Skin epidermis (tissue), 12 donors: ENCODE data around the gene TEX19.

ENCODE experiments used
- H3K27ac ChIP-seq, 21 experiments: fragments of 200-600 bp; sonication (generic) in 11 of 21; one replicate each; pipeline ENCODE4 v1.5.0; 2020; ENCODE audit warnings: mild to moderate bottlenecking in 3 of 21, inconsistent platforms in 2 of 21, moderate library complexity in 2 of 21
- H3K4me3 ChIP-seq, 7 experiments: fragments of 200-600 bp; sonication (generic) in 2 of 7; one replicate each; pipeline ENCODE4 v1.5.0; 2020; ENCODE audit warnings: inconsistent platforms in 2 of 7, mild to moderate bottlenecking in 2 of 7, moderate library complexity in 1 of 7

Gene TEX19, protein sequence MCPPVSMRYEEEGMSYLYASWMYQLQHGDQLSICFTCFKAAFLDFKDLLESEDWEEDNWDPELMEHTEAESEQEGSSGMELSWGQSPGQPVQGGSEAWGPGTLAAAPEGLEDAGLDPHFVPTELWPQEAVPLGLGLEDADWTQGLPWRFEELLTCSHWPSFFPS

DNA sequence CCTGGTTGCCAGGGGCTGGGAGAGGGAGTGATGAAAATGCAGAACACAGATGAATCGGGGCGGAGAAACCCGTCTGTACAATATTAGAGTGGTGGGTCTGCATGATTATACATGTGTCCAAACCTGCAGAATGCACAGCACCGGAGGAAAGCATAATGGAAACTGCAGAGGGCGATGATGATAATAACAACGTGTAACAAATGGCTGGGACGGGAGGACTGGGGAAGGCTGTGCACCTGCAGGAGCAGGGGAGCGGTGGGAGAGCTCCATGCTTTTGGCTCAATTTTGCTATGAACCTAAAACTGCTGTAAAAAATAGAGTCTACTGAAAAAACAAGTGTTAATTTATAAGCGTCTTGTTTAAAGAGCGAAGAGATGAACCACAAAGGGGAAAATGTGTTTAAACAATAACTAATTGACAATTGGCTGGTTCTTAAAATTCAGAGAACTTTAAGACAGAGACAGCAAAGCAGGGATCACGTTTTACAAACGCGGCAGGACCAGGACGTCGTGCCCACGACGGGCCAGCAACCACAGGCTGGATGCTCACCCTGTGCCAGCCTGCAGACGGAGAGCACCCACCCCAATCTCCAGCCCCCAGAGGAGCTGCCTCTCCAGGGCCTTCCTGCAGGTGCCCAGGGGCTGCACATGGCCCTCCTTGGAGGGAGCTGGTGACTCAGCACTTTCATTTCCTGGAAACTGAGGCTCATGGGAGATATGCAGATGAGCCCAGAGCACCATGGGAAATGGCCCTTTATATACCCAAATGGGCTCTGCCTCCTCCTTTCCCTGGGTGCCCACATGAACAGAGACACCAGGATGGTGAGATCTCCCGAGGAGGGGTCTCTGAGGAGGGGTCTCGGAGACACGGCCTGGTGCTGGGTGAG is at the start of gene TEX19:
Gene TEX19, plus strand, starts transcription at position 783 of the 886 bp plus-strand sequence. CDS start 2,904 bp downstream, outside the sequence.
- Histone ChIP-seq H3K4me3 (no peak within 1 kb of the TSS), H3K27ac (no peak within 1 kb of the TSS)

DNA sequence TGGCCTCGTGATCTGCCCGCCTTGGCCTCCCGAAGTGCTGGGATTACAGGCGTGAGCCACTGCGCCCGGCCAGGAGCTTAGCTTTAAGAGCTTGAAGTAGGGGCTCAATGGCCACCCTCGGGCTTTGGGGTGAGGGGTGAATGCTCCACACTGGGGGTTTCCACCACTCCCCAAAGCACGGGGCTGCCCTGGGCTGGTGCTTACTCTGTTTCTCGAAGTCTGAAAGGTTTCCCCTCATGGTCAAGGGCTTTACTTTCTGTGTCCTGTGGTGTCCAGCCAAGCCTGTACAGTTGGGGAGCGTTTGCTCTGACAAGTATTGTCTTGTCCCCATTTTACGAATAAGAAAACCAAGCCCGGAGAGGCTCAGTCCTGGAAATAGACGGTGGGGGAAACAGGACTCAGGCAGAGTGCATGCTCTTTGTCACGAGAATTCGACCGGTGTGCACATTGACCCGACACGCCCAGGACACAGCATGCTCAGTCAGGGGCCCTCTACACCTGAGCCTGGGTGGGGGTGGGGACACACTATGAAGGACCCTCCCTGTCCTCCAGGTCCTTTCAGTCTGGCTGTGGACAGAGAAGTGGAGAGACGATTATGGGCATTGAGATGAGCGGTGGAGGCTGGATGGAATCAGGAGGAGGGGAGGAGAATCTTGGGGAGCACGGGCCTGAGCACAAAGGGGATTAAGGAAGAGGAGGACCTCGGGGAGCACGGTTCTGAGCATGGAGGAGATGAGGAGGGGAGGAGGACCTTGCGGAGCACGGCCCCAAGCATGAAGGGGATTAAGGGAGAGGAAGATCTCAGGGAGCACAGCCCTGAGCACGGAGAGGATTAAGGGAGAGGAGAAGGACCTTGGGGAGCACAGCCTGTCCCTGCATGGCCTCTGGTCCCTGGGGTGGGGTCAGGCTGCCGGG is 49.1 kb upstream of the TEX19 start:
- H3K27ac ChIP-seq = no peak overlapping the region

GRCh38 chr17:82310877-82311276 is 48.2 kb upstream of the TEX19 start:
- no peak overlapping the region for H3K27ac ChIP-seq

More for the DNA sequence above, 49.1 kb upstream of the TEX19 start:
- H3K4me3 ChIP-seq = no peak overlapping the region

DNA sequence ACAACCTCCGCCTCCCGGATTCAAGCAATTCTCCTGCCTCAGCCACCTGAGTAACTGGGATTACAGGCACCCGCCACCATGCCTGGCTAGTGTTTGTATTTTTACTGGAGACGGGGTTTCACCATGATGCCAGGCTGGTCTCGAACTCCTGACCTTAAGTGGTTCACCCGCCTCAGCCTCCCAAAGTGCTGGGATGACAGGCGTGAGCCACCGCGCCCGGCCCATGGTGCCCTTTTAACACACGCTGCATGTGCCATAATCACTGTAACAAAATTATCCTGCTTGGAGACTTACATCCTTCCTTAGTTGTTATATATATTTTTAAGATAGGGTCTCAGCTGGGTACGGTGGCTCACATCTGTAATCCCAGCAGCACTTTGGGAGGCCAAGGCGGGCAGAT is 47.1 kb upstream of the TEX19 start:
- no peak overlapping the region for H3K4me3 ChIP-seq
- no peak overlapping the region for H3K27ac ChIP-seq

More at GRCh38 chr17:82310877-82311276, 48.2 kb upstream of the TEX19 start:
- no peak overlapping the region for H3K4me3 ChIP-seq

DNA sequence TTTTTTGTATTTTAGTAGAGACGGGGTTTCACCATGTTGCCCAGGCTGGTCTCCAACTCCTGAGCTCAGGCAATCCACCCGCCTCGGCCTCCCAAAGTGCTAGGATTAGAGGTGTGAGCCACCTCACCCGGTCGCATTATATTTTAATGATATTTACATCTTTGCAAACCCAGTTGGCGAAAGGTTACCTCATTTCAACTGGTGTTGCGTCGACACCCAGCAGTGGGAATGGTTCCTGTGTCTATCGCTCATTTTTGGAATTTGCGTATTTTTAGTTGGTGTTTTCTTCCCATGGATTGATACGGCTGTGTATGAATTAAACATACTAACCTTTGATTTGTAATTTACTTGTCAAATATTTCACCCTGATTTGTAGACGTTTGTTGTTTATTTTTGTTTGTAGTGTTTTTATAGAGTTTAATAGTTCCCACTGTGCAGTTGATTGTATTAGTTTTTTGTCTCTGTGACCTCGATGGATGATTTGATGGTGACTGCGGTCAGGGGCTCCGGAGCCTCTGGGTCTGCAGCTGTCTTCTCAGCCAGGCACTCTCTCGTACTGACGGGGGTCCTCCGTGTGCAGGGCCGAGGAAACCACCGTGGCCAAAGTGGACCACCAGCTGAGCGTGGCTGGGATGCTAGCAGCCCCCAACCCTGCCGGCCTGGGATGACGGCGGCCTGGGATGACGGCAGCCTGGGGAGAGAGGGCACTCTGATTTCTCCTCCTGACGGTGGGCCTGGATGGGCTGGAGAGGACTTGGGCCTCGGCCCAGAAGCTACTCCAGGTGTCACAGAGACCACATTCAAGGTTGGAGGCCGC is 45.6 kb upstream of the TEX19 start:
- Histone ChIP-seq H3K27ac (no peak overlapping the region), H3K4me3 (no peak overlapping the region)

DNA sequence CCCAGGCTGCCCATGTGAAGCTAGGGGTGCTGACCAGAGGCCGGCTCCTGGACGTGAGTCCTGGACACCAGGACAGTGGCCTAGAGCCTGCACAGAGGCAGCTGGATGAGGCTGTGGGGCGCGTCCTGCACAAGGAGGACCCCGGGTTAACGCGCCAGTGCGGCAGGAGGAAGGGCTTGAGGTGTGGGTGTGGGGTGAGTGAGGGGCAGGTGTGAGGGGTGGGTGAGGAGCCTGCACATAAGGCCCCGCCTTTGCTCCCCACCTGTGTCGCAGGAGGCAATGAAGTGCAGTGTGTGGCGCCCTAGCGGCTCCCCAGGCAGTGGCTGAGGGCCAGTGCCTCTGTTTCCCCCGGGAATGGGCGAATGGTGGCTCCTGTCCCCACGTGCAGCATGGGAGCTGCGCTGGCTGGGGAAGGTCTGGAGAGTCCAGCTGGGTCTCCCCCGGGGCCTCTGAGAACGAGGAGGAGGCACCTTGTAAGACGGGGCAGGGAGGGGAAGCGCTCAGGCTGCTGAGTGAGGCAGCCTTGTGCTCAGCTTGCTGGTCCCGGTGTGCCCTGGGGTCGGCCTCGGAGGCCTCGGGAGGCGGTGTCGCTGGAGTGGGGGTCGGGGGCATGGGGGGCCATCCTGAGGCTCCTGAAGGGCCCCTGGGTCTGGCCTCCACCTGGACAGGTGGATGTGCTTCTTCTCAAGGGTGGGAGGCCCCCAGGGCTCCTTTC is 44.9 kb upstream of the TEX19 start:
- Histone ChIP-seq H3K4me3 (no peak overlapping the region), H3K27ac (no peak overlapping the region)

DNA sequence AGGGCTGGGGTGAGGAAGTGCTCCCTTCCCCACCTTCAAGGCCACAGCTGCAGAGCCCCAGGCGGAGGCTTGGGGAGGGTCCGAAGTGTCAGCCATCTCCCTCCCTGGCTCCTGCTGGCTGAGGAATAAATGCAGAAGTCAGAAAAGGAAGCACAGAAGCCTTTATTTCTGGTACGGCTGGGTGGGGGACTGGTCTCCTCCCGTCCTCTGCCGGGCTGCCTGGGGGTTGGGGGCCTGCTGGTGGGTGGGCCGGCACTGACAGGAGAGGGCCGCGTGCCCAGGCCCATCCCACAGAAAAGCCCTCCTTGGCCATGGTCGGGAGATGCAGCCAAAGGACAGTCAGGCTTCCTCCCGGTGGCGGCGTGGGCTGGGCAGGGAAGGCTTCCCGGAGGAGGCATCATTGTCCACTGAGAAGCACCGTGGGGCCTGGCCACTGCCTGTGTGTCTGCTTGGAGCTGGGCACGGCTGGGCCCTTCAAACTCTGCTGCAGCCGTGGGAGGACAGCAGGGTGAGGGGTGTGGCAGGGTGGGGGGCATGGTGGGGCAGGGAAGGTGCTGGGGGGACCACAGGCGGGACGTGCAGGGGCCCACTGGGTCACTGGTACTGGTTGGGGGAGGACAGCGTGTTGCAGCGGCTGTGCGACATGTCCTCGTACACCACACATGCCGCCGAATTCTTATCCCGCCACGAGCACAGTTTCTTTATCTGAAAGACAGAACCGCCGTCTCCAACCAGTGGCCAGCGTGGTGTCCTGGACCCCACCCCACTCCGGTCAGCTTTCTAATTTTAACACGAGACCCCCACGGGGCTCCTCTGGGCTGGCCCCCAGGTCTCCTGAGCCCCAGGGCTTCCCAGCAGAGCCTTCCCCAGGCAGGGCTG is 44.1 kb upstream of the TEX19 start:
- H3K4me3 ChIP-seq = peak overlapping the region in 1 of 7 experiments; percentile 26
- H3K27ac ChIP-seq = peak overlapping the region in 2 of 21 experiments; percentile 75 to 84

- Histone ChIP-seq H3K27ac (peak overlapping the region in 7 of 21 experiments; percentile 14 to 84 (median 60)), H3K4me3 (peak overlapping the region in 6 of 7 experiments; percentile 13 to 33 (median 20))
These were observed 43.2 kb upstream of the TEX19 start for GRCh38 chr17:82315703-82316358.

DNA sequence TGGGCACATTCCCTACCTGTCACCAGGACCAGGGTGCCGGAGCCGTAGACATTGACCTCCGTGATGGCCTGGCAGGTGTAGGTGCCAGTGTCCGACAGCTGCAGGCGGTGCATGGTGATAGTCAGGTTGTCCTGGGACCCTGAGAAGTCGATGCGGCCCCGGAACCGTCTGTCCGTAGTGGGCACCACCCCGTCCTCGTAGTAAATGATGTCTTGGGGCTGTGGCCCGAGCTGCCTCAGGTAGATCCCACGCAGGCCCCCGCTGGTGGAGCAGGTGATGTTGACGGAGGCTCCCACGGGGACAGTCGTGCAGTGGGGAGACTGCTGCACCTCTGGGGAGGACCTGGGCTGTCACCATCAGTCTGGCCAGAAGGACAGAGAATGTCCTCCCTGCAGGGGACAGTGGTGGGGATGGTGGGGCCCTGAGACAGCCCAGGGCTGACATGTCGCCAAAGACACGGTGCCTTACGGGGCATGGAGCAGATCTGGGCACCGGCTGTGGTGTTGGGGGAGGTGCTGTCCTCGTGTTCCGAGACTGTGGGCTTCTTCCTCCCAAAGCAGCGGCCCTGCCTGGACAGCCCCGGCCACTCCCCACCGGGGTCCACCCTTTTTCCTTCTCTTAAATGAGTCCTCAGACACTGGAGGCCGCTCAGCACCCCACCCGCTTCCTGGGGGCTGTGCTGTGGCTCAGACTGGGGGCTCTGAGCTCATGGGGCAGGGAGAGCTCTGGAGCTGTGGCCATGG is 42.2 kb upstream of the TEX19 start:
- Histone ChIP-seq H3K4me3 (peak overlapping the region; percentile 15 to 33 (median 20)), H3K27ac (peak overlapping the region in 14 of 21 experiments; percentile 2 to 84 (median 37))

DNA sequence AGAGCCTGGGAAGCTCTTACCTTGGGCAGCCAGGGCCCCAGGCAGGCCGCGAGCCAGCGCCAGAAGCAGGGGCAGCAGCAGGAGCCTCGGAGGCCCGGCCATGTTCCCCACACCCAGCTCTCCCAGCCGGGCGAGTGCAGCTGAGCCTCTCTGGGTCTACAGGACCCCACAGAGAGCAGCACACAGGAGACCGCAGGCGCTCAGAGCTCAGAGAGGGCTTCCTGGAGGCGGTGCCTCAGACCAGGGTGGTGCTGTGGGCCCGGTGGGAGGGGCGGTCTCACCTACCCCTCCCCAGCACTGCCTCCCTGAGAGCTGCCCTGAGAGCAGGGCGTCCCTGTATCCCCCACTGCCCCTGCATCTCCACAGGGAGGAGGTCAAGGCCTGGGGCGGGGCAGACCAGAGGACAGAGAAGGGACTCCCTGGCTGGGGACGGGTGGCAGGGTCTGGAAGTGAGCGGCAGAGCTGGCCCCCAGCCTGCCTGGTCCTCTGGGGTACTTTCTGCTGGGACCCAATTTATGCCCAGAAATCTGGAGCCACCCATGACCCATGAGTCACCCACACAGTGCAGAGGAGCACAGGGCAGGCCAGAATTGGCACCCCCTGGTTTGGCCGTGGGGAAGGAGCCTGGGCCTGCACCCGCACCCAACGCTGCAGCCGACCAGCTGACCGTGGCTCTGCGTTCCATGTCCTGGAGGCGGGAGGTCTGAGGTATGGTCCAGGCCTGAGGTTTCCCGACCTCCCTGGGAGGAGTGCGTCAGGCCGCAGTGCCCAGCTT is 41.5 kb upstream of the TEX19 start, which contains the start of gene CD7:
Gene CD7, minus strand, starts transcription at position 215 of the 775 bp plus-strand sequence. Its CDS starts 113 bp downstream, at position 102.
- Histone ChIP-seq H3K4me3 (peak within 1 kb of the TSS; percentile 15 to 33 (median 20)), H3K27ac (peak within 1 kb of the TSS in 14 of 21 experiments; percentile 2 to 84 (median 37))

GRCh38 chr17:82318169-82318498 is 40.9 kb upstream of the TEX19 start:
- H3K27ac ChIP-seq = peak overlapping the region in 1 of 21 experiments; percentile 84
- H3K4me3 ChIP-seq = no peak overlapping the region

DNA sequence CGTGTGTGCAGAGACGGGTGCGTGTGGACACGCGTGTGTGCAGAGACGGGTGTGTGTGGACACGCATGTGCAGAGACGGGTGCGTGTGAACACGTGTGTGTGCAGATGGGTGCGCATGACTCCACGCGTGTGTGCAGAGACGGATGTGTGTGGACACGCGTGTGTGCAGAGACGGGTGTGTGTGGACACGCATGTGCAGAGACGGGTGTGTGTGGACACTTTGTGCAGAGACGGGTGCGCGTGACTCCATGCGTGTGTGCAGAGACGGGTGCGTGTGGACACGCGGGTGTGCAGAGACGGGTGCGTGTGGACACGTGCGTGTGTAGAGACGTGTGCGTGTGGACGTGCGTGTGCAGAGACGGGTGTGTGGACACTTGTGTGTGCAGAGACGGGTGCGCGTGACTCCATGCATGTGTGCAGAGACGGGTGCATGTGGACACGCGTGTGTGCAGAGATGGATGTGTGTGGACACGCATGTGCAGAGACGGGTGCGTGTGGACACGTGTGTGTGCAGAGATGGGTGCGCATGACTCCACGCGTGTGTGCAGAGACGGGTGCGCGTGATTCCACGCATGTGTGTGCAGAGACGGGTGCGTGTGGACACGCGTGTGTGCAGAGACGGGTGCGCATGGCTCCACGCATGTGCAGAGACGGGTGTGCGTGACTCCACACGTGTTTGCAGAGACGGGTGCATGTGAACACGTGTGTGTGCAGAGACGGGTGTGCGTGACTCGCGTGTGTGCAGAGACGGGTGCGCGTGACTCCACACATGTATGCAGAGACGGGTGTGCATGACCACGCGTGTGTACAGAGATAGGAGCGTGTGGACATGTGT is 40.1 kb upstream of the TEX19 start:
- Histone ChIP-seq H3K27ac (no peak overlapping the region), H3K4me3 (no peak overlapping the region)

- Histone ChIP-seq H3K4me3 (no peak overlapping the region), H3K27ac (no peak overlapping the region)
These were observed 39.4 kb upstream of the TEX19 start for GRCh38 chr17:82319619-82320062.

DNA sequence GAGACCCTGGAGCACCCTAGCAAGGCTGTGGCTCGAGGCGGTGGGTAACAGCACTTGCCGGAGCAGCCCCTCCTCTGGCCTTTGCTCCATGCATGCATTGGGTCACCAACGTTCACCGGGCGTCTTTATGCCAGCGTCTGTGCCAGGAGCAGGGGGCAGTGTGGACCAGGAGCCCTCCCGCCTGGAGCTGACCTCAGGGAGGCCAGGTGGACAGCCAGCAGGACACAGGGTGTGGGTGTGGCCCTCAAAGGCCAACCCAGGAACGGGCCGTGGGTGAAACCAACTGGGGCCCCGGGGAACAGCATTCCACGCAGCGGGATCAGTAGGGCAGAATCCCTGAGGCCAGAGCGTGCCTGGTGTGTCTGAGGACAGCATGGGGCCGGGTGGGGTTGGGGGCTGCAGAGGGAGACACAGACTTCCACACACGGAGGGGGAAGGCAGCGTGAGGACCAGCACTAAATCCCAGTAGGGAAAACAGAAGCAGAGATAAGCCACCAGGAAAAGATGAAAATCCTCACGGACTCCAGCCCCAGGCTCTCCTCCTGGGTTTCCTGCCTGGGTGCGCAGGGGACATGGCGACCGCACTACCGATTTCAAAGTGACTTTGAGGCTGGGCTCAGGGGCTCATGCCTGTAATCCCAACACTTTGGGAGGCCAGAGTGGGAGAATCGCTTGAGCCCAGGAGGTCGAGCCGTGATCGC is 38.8 kb upstream of the TEX19 start:
- Histone ChIP-seq H3K4me3 (no peak overlapping the region), H3K27ac (no peak overlapping the region)
